Stomach (tissue), 4 donors: ENCODE measurements around the gene CUL4B.

Experiments
- POLR2A ChIP-seq, 4 donors: fragments of 450-650 bp; IDR thresholded peaks; one replicate each; pipeline ENCODE4 v1.6.1; 2016; ENCODE audit warnings: antibody characterized with exemption in 4 of 4, control low read depth in 2 of 4, mild to moderate bottlenecking in 1 of 4, moderate library complexity in 1 of 4
- TF ChIP-seq, protein P1 (sequence below), 7 experiments: fragments of 450-650 bp in 4 of 7; fragments of 200-600 bp in 3 of 7; sonication (generic) in 3 of 7; IDR thresholded peaks; one replicate each; pipeline ENCODE4 v1.5.1; 2016 to 2019; ENCODE audit warnings: antibody characterized with exemption in 7 of 7, control low read depth in 2 of 7, mild to moderate bottlenecking in 1 of 7

DNA sequence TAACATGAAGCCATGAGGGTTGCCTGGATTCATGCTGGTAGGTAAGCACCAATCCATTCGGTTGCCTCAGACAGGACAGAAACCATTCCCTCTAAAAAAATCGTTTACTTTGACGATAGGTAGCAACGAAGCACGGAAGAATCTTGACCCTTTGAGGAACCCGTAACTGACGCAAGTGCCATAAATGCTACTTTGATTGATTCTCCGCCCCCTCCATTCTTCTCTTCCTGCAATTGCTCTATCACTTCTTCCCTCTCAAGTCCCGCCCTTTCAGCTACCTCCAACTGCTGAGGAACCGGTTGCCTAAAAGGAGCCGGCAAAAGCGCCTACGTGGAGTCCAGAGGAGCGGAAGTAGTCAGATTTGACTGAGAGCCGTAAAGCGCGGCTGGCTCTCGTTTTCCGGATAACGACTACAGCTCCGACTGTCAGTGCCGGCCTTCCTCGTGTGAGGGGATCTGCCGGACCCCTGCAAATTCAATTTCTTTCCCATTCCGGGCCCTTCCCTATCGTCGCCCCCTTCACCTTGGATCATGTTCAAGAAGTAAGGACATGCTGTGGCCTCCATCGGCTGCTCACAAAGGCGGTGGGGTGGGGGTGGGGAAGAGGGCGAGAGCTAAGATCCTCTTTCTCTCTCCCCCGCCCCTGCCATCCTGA lies 43.1 kb upstream of the CUL4B start, which contains the start of gene MCTS1:
- TF ChIP-seq, protein P1, sequence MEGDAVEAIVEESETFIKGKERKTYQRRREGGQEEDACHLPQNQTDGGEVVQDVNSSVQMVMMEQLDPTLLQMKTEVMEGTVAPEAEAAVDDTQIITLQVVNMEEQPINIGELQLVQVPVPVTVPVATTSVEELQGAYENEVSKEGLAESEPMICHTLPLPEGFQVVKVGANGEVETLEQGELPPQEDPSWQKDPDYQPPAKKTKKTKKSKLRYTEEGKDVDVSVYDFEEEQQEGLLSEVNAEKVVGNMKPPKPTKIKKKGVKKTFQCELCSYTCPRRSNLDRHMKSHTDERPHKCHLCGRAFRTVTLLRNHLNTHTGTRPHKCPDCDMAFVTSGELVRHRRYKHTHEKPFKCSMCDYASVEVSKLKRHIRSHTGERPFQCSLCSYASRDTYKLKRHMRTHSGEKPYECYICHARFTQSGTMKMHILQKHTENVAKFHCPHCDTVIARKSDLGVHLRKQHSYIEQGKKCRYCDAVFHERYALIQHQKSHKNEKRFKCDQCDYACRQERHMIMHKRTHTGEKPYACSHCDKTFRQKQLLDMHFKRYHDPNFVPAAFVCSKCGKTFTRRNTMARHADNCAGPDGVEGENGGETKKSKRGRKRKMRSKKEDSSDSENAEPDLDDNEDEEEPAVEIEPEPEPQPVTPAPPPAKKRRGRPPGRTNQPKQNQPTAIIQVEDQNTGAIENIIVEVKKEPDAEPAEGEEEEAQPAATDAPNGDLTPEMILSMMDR (IDR thresholded peaks at IDR 0.05), result no peak
- TF ChIP-seq POLR2A (IDR thresholded peaks at IDR 0.05), result no peak
